ENCODE results near the gene CPLANE1. TPM values are rescaled to one million over a fixed set of nuclear protein-coding genes. Genes with fewer than 3 reads are reported as not detected.

The CPLANE1 gene
- total and polyA plus RNA-seq, 9 of the 15 experiments (the other 6 are each of a cell fraction or from before 2014, with no cell fraction given) = under 0.01 to 0.27 (median 0.08) TPM; not detected in 2

GRCh38 chr5:37254581-37254980 lies 5.4 kb upstream of the CPLANE1 start:
- BruUV-seq (replicated peaks) = no TSS peak
- ATAC-seq (no peak), DNase-seq (ENCODE audit: extremely low read depth in 1 of 4, low spot score in 3 of 4) (no peak), FAIRE-seq (no peak)
- intact Hi-C loops (cut with micrococcal nuclease) (no loop called here), in situ Hi-C loops (cut with MboI) (no loop called here)
- H3K4me3 ChIP-seq = no peak overlapping the region
- H3K4me1 ChIP-seq (replicated peaks in 1 of 2; ENCODE audit: control insufficient read depth in 2 of 2, insufficient read depth in 2 of 2, low read length in 2 of 2) = no peaks in the 10 kb centered on the region
- H3K36me3 ChIP-seq (ENCODE audit: control insufficient read depth, insufficient read depth, low read length) = no peaks in the 10 kb centered on the region
- 5% methylated on average over 1 of the region's 1 CpG for WGBS (ENCODE audit: insufficient coverage, low coverage, missing lambda C conversion rate)
- ChIA-PET POLR2A (no interaction called here), CTCF (ENCODE audit: low intra/inter-chr PET ratio) (no interaction called here)
- H2AFZ ChIP-seq (ENCODE audit: low read depth, low read length) = no peak overlapping the region
- H4K20me1 ChIP-seq (replicated peaks; ENCODE audit: control insufficient read depth, insufficient read depth, low read length) = no peaks in the 10 kb centered on the region
- H3K9me3 ChIP-seq (replicated peaks; ENCODE audit: control insufficient read depth, insufficient read depth, low read depth, low read length) = 0 out of 2 replicates have a peak, but pooled peaks cover 5% of the 10 kb centered on the region
- no peaks in the 10 kb centered on the region for H3K9me1 ChIP-seq (ENCODE audit: control insufficient read depth, insufficient read depth, low read length)
- no peak overlapping the region for H3K27ac ChIP-seq (ENCODE audit: extremely low read depth, low read depth, low read length)
- H3K4me2 ChIP-seq (ENCODE audit: insufficient read depth, low read length) = no peak overlapping the region
- no peak overlapping the region for H3K9ac ChIP-seq (ENCODE audit: insufficient read depth in 1 of 2, low read depth in 2 of 2, low read length in 2 of 2)
- H3K79me2 ChIP-seq (ENCODE audit: control insufficient read depth, insufficient read depth, low read length) = no peaks in the 10 kb centered on the region
- H3K27me3 ChIP-seq (ENCODE audit: control insufficient read depth in 2 of 2, insufficient read depth in 2 of 2, low read length in 2 of 2) = peaks cover 9 to 13% of the 10 kb centered on the region in 2 experiments
- TF ChIP-seq BMI1 (IDR thresholded peaks at IDR 0.05; ENCODE audit: low read length) (no peak), ZNF134 (CRISPR knock-in tag; conservative IDR thresholded peaks at IDR 0.05) (no peak), NFYB (IDR thresholded peaks at IDR 0.05; ENCODE audit: extremely low read depth, insufficient read length) (no peak), ZBED1 (IDR thresholded peaks at IDR 0.05) (no peak), NFE2L1 (tag; IDR thresholded peaks at IDR 0.05; ENCODE audit: borderline replicate concordance, low read depth) (no peak), DDX20 (tag; IDR thresholded peaks at IDR 0.05; ENCODE audit: low read depth) (no peak), BRF2 (IDR thresholded peaks at IDR 0.05; ENCODE audit: borderline replicate concordance, insufficient read depth, insufficient read length) (no peak), KAT8 (IDR thresholded peaks at IDR 0.05; ENCODE audit: low read depth) (no peak), TARDBP (IDR thresholded peaks at IDR 0.05) (no peak), THRB (CRISPR knock-in tag; conservative IDR thresholded peaks at IDR 0.05) (no peak), SMARCE1 (IDR thresholded peaks at IDR 0.05) (no peak), AFF1 (IDR thresholded peaks at IDR 0.05; ENCODE audit: low read depth in 1 of 2, partially characterized antibody in 2 of 2) (no peak), ZNF311 (CRISPR knock-in tag; IDR thresholded peaks at IDR 0.05) (no peak), RNF219 (CRISPR knock-in tag; IDR thresholded peaks at IDR 0.05) (no peak), POLR2AphosphoS5 (IDR thresholded peaks at IDR 0.05; ENCODE audit: control insufficient read depth, insufficient read depth, low read depth, low read length) (no peak), SIN3B (IDR thresholded peaks at IDR 0.05; ENCODE audit: low read depth) (no peak)
